T1000 (cell line): ENCODE results near the gene SYDE2.
A peak's percentile ranks its signal among the peaks of the same experiment; 100 is the strongest.
"Not testable (repeated sequence)": the region's sequence is repeated elsewhere in the genome, so short reads cannot be mapped to it uniquely, and the experiment has no call there.

ENCODE experiments used
- DNase-seq: peaks from one replicate; lab custom pipeline; 2025; ENCODE audit warnings: mixed read lengths; lab: John Stamatoyannopoulos, UW

The SYDE2 gene, protein sequence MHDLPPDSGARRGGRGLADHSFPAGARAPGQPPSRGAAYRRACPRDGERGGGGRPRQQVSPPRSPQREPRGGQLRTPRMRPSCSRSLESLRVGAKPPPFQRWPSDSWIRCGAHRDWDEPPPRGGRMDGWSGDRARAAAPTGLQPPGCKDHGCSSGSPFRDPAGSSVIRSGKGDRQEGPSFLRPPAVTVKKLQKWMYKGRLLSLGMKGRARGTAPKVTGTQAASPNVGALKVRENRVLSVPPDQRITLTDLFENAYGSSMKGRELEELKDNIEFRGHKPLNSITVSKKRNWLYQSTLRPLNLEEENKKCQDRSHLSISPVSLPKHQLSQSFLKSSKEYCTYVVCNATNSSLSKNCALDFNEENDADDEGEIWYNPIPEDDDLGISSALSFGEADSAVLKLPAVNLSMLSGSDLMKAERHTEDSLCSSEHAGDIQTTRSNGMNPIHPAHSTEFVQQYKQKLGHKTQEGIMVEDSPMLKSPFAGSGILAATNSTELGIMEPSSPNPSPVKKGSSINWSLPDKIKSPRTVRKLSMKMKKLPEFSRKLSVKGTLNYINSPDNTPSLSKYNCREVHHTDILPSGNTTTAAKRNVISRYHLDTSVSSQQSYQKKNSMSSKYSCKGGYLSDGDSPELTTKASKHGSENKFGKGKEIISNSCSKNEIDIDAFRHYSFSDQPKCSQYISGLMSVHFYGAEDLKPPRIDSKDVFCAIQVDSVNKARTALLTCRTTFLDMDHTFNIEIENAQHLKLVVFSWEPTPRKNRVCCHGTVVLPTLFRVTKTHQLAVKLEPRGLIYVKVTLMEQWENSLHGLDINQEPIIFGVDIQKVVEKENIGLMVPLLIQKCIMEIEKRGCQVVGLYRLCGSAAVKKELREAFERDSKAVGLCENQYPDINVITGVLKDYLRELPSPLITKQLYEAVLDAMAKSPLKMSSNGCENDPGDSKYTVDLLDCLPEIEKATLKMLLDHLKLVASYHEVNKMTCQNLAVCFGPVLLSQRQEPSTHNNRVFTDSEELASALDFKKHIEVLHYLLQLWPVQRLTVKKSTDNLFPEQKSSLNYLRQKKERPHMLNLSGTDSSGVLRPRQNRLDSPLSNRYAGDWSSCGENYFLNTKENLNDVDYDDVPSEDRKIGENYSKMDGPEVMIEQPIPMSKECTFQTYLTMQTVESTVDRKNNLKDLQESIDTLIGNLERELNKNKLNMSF

DNA sequence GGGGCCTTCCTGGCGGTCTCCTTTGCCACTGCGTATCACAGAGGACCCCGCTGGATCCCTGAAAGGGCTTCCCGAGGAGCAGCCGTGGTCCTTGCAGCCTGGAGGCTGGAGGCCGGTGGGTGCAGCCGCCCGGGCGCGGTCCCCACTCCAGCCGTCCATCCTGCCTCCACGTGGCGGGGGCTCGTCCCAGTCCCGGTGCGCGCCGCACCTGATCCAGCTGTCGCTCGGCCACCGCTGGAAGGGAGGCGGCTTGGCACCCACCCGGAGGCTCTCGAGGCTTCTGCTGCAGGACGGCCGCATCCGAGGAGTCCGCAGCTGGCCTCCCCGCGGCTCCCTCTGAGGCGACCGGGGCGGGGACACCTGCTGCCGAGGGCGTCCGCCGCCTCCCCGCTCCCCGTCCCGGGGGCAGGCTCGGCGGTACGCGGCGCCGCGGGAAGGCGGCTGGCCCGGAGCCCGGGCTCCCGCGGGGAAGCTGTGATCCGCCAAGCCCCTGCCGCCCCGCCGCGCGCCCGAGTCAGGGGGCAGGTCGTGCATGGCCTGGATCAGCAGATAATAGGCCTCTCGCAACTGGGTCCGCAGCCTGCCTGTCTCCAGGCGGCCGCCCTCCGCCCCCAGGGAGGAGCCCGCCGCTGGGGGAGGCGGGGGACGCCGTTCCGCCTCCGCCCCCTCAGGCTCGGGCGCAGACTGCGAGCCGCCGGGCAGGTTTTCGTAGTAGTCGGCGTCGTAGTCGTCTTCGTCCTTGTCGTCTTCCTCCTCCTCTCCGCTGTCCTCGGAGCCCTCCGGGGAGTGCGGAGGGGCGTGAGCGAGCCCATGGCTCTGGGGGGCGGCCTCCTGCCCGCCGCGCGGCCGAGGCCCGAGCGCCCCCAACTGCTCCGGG is at the start of gene SYDE2:
TSS of gene SYDE2 (minus strand) at position 554 of the 877 bp plus-strand sequence. CDS start at position 534, 20 bp downstream.
- peak; percentile 60 for DNase-seq

DNA sequence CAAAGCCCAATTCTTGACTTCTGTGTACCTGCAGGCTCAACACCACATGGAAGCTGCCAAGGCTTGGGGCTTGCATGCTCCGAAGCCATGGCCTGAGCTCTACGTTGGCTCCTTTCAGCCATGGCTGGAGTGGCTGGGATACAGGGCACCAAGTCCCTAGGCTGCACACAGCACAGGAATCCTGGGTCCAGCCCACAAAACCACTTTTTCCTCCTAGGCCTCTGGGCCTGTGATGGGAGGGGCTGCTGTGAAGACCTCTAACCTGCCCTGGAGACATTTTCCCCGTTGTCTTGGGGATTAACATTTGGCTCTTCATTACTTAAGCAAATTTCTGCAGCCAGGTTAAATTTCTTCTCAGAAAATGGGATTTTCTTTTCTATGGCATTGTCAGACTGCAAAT is 48.2 kb upstream of the SYDE2 start:
- not testable (repeated sequence) for DNase-seq

DNA sequence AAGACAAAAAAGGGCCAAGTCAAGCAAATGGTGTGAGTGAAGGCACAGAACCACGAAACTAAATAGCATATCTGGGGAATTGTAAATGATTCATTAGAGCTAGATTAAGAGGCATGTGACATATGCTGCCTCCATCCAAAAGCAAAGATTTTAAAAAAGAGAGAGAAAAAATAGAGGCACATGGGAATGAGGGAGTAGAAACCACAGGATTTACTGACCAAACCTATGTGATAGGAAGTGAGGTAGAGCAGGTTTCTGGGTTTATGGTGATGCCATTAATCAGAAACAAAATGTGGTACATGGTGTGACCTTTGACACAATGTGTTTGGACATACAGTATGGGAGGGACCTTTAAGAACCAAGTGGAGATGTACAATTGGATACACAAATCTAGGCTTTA is 45.1 kb upstream of the SYDE2 start:
- no peak for DNase-seq

DNA sequence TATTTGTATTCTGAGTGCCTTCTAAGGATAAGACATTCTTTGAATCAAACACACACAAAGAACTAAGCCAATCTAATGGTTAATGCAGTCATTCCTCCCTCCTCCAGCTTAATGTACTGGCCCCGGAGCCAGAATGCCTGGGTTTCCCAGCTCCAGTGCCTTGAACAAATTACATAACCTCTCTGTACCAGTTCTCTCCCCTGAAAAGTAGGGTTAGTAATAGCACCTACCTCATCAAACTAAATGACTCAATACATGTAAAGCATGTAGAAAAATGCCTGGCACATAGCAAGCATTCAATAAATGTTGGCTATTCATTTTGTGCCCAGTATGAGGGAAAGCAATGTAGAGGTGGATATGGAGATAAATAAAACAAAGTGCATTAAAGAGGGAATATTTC is 44.6 kb upstream of the SYDE2 start:
- DNase-seq: no peak

DNA sequence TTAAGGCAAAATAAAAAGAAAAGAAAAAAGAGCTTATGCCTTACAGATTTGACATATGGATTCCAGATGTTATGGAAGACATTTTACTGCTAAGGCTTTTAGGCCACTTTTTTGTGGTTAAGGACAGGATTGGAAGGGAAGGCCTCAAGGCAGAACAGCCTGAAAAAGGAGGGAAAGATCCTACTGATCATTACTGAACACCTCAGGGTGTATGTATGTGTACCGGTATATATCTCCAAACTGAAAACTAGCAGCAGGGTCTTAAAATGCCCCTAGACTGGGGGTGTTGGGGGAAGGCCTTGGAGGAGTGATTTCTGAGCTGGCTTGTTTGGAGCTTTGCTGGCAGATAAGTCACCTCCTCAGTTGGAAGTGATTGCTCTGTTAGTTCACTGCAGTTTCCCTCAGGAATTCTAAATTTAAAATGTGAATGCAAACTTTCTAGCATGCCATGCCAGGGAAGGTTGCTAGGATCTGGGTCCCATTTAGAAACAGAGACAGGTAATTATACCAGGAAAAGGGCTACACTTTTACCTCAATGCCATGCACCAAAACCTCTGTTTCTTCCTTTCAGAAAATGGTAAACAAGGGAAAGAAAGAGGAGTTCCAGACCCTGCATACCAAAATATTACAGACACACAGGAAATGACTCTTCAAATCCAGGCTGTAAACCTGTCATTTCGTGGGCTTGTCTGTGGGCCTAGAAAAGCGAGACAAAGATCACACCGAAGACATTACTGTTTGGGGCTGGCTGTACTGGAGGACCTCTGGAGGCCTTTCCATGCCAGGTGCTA is 43.6 kb upstream of the SYDE2 start:
- no peak for DNase-seq

DNA sequence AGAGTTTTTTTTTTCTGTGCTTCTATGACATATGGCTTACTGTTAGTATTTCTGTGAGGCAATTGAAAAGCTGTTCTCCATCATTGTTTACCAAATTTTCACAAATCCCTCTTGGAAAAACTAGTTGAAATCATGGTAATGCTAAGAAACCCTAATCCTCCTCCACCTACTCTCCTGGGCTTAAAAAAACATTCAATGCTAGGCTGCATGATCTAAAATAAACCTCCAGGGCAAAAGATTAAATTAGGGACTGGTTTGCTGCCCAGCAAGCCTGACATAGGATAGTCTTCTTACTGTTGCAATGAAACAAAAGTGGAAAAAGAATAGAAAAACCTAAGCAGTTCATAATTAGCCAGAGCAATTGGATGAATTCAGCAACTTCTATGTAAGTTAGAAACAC is 42.6 kb upstream of the SYDE2 start:
- no peak for DNase-seq

DNA sequence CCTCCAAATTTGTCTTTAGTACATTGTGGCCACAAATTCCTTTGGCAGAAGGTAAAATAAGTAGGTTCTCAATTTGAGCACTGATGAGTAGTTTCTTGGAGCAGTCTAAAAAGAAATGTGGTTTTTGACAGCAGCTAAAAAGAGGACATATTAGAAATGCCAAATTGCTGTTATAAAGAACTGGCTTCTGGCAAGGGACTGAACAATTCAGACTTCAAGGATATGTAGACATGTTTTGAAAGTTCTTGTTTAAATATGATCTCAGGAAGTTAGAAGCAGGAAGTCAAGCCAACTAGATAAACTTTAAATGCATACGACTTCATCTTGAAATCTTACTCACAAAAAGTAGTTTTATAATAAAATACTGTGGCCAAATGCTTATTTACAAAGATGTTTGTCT is 39.8 kb upstream of the SYDE2 start:
- no peak for DNase-seq

DNA sequence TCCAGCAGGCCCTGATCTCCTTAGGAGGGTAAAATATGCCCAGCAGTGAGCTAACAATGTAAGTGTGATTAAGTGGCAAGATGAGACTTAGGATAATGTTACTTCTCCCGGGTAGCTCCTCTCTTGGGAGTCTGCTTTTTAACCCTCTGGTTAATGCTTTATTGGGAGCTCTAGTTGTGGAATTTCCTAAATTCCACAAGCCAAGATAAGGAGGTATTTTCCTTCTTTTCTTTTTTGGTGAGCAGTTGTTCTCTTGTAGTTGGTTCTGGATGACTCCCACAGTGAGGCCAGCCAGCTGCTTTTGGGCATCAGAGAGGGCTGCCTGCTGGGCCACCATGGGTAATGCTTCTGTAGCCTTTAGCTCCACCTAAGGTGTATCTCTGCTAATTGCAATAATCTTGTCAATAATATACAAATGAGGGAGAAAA is 39.4 kb upstream of the SYDE2 start:
- DNase-seq: no peak

DNA sequence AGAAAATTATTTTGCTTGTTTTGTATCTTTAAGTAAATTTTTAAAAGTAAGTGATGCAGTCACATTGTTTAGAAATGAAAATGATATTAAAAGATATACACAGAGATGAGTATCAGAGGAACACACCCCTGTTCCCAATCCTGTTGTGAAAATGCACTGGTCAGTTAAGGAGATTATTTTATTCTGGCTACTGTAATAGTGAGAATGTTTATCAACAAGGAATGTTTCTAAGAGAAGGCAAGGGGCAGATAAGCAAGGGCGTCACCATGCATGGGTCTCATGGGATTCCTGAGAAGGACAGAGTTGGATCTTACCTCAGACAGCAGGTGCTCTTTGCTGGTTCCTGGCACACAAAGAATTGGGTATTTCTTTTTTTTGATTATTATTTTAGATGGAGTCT is 36.8 kb upstream of the SYDE2 start:
- DNase-seq: no peak

DNA sequence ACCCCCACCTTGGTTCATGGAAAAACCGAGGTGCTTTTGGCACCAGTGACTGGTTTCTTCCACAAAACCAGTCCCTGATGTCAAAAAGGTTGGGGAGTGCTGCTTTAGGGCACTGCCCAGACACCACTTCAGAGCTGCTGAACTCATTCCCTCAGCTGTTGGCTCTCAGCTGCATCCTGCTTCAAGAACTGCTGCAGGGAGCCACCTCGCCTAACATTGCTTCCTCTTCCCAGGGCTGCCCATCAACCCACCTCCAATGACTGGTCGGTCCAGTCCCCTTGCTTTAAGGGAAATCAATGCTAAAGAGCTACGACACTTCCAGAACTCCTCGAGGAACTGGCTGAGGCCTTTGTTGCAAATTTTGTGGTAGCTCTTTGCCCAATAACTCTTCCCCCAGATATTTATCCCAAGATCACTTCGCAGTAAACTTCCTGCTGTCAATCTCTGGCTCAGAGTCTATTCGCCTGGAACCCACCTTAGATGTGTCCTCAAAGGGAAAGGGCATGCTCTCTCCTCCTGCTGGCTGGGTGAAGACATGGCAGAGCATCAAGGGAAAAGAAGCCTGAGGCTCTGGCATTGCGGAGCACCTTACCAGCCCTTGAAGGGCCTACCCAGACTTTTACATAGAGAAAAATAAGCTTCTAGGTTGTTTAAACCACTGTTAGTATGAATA is 29.6 kb upstream of the SYDE2 start:
- no peak for DNase-seq

DNA sequence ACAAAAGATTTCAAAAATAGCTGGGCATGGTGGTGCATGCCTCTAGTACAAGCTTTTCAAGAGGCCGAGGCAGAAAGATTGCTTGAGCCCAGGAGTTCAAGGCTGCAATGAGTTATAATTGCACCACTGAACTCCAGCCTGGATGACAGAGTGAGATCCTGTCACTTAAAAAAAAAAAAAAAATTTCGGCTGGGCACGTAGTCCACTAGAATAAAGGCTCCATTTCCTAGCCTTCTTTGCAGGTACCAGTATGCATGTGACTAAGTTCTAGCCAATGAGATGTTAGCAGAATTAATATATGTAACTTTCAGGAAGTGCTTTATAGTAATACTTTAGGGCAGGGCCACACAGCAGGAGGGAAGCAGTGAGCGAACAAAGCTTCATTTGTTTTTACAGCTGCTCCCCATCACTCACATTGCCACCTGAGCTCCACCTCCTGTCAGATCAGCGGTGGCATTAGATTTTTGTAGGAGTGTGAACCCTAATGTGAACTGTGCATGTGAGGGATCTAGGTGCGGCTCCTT is 28.8 kb upstream of the SYDE2 start:
- DNase-seq: no peak

DNA sequence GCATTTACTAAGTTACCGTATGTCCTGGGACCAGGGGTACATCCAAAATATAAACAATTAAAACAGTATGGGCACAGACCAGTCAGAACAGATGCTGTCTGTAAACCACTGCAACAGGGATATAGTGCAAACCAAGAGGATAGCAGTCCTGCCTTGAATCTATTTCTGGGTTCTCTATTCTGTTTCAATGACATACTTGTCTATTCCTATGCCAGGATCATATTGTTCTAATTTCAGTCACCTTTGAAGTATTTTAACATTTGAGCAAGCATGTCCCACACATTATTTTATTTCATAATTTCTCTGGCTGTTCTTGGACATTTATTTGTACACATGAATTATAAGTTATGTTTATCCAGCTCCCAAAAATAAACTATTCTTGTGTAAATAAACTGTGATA is 28.2 kb upstream of the SYDE2 start:
- no peak for DNase-seq

DNA sequence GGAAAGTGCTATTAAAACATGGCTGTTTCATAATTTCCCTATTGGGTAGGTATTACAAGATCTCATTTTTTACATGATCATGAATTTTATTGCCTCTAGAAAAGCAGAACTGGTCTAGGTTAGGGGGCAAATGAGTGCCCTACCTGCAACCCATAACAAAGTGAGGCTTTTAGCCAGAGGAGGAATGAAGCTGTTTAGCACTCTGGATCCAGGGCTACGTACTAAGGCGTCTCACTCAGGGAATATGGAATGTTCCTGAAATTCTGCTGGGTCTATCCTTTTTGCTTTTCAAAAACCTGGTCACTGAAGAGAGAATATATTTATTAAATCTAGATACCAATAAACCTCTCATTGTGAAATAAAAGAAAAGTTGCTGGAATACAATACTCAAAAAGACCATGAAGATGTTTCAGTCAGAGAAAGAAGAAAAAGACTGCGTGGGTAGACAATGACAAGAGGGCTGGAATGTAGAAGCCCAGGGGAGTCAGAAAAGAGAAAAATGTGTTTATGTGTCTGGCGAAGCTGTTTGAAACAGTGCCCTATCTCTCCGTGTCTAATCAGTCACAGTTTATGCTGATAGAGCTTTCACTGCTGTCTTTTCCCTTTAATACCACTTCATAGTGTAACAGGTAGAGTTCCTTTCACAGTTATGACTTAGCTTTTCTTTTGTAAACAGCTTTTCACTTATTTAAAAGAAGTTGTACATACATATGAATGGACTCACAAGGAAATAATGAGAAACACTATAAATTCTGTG is 25.0 kb upstream of the SYDE2 start:
- DNase-seq: no peak

DNA sequence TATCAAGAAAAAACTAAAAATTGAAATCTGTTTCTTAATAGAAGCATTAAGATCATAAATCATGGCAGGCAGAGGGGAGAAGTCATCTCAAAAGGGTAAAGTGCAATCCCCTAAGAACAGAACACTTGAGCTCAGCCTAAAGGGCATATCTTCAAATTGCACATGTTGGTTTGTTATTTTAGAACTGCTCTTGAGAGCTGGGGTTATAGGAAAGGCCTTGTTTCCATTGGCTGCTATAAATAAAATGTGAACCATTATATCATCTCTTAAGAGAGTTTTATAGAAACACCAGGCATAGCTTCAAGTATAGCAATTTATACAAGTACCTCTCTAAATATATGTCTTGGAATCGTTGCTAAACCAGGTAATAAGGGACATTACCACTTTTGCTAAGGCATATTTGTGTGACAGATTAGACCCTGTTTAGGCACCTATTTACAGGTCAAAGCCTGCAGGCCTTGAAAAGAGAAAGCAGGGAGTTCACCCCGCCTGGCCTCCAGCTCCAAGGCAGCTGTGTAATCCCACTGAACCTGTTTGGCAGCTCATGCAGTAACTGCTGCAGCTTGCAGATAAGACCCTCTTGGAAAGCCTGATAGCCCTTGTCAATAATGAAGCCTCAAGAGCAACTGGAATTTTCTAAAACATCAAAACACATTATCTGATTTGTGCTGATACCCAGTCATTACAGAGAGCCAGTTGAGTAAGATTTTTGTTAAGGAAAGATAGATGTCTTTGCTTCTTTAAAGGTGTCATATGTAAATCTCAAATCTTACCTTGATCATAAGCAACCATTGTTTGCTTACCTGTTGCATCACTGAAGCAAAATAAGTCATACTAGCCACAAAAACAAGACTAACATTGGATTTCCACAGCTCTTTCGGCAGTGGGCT is 24.2 kb upstream of the SYDE2 start:
- DNase-seq: no peak

DNA sequence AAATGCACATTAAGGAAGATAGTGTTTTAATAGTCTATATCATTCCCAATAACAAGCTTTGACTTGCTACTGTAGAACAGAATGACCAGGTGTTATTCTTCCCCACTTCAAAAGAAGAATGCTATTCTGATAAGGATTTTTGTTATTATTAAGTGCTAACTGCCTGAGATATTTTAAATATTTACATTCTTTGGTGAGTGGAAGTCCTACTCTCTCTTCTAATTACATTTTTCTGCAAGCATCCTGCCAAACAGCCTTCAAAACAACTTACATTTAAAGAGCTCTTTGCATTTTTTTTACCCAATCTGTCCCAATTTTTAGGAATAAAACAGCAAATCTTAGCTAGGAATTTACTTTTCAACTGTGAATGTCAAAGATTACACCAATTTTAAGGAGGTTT is 23.5 kb upstream of the SYDE2 start:
- no peak for DNase-seq

DNA sequence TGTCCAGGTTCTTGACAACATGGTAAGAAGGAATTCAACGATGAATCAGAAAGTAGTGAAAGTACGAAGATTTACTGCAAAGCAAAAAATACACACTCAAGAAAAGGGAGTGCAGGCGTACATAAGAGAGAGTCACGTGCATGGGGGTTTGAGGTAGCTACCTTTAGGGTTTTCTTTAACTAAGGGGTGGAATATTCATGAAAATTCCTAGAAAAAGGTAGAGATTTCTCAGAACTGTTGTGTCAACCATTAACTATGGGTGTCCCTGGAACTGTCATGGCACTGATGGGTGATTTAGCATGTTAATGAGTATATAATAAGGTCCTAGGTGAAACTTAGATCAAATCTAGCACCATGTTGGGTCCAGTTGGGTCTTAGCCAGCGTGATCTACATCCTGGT is 22.5 kb upstream of the SYDE2 start:
- DNase-seq: no peak

DNA sequence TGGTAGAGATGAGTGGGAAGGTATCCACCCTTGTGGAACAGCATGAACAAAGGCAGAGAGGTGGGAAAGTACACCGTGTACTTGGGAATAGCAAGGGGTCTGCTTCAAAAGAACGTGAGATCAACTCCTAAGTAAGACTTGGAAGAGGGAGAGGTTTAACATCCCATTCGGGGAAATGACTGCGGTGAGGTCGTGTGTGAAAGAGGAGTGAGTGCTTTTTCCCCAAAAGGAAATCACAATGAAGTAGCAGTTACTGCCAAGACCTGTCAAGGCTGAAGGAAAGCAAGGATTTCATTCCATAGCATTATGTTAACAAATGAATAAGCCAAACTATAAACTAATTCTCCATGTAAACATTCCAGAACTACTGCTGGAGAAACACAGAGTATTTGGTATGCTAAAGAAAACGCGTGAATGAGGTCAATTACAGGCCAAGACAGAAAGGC is 20.0 kb upstream of the SYDE2 start:
- DNase-seq: no peak
